Measurements from ENCODE around the gene FBXL16. TPM values are rescaled to one million over a fixed set of nuclear protein-coding genes. Genes with fewer than 3 reads are reported as not detected.

FBXL16 gene
- total and polyA plus RNA-seq, 2 experiments from 2014 or later, result 0.07 to 0.28 TPM

DNA sequence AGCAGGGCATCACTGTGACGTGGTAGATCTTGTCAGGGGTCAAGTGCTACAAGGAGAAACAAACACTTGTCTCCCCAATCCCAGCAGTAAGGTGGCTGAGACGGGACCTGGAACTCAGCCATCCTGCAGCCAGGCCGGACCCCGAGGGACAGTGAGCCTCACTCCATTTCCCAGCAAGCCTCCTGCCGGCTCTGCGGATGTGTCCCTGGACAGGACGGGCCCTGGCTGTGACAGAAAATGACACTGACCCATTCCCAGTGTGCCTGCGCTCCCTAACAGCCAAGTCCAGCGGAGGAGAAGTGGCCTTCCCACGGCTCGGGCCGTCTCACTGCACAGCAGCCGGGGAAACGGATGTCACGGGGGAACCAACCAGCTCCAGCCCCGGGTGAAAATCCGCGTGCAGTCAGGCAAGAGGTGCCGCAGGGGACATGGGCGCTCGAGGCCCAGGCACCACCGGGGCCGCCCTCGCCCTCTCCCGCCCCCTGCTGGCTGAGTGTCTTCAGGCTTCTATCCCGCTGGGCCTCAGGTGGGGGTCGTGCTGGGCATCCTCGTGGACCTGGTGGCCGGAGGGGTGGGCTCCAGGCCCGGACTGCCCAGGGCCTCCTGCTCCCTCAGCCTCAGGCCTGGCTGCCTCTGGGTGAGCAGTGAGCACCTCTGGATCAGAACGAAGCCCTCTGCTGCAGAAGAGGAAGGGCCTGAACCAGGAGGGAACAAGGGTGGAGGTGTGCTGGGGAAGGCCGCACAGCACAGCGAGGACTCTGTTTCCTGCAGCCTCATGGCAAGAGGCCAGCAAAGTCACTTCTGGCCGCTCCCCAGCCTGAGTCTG lies 28.0 kb upstream of the FBXL16 start:
- no peak overlapping the region for H3K4me2 ChIP-seq
- no peaks in the 10 kb centered on the region for H4K20me1 ChIP-seq (ENCODE audit: insufficient read depth, poor library complexity, severe bottlenecking)
- H3K9me3 ChIP-seq (ENCODE audit: low read depth), result no peaks in the 10 kb centered on the region
- H3K9me2 ChIP-seq (replicated peaks; ENCODE audit: insufficient read depth), result no peaks in the 10 kb centered on the region
- no peaks in the 10 kb centered on the region for H3K36me3 ChIP-seq (replicated peaks; ENCODE audit: insufficient read depth, low read depth)
- no peak overlapping the region for H3K4me3 ChIP-seq
- H2AFZ ChIP-seq, result no peak overlapping the region
- no peak overlapping the region for H3K27ac ChIP-seq
- peaks cover 3% of the 10 kb centered on the region for H3K4me1 ChIP-seq (ENCODE audit: insufficient read depth)
- TF ChIP-seq CTCF (IDR thresholded peaks at IDR 0.05; ENCODE audit: poor library complexity) (peak; percentile 11), EZH2phosphoT487 (IDR thresholded peaks at IDR 0.05; ENCODE audit: low read depth, severe bottlenecking, unreplicated experiment) (no peak), EZH2 (IDR thresholded peaks at IDR 0.05; ENCODE audit: borderline replicate concordance) (no peak)
- no peaks in the 10 kb centered on the region for H3K27me3 ChIP-seq
- no peaks in the 10 kb centered on the region for H3K79me2 ChIP-seq
- DNase-seq (ENCODE audit: low spot score), result no peak
- 93% methylated on average over 33 of the region's 34 CpGs for WGBS (ENCODE audit: low lambda C conversion rate, missing lambda C conversion rate)

DNA sequence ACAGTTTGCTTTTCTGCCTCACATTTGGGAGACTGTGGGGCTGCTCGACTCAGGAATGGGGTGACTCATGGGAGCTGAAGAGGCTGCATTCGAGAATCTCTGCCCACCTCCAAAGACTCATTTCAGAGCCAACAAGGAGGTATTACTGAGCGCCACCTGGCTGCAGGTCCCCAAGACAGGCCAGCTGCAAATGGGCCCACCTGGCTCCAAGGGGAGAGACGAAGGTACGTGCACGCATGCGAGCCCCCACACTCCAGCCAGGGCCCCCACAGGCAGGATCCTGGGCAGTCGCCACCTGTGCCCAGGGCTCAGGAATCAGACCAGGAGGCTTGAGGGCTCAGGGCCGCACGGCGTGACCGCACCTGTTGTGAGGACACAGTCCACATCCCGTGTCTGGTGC lies 27.3 kb upstream of the FBXL16 start:
- no peak overlapping the region for H3K4me3 ChIP-seq
- no peak overlapping the region for H2AFZ ChIP-seq
- no peaks in the 10 kb centered on the region for H3K9me3 ChIP-seq (ENCODE audit: low read depth)
- no peak overlapping the region for H3K27ac ChIP-seq
- no peaks in the 10 kb centered on the region for H4K20me1 ChIP-seq (ENCODE audit: insufficient read depth, poor library complexity, severe bottlenecking)
- no peaks in the 10 kb centered on the region for H3K9me2 ChIP-seq (replicated peaks; ENCODE audit: insufficient read depth)
- H3K79me2 ChIP-seq, result no peaks in the 10 kb centered on the region
- no peaks in the 10 kb centered on the region for H3K36me3 ChIP-seq (replicated peaks; ENCODE audit: insufficient read depth, low read depth)
- peaks cover 8% of the 10 kb centered on the region for H3K4me1 ChIP-seq (ENCODE audit: insufficient read depth)
- TF ChIP-seq CTCF (IDR thresholded peaks at IDR 0.05; ENCODE audit: poor library complexity), result no peak
- TF ChIP-seq EZH2 (IDR thresholded peaks at IDR 0.05; ENCODE audit: borderline replicate concordance), result no peak
- no peak for TF ChIP-seq EZH2phosphoT487 (IDR thresholded peaks at IDR 0.05; ENCODE audit: low read depth, severe bottlenecking, unreplicated experiment)
- H3K4me2 ChIP-seq, result no peak overlapping the region
- no peak for DNase-seq (ENCODE audit: low spot score)
- WGBS (ENCODE audit: low lambda C conversion rate, missing lambda C conversion rate), result 88% methylated on average over 13 of the region's 13 CpGs
- no peaks in the 10 kb centered on the region for H3K27me3 ChIP-seq

- DNase-seq (ENCODE audit: low spot score), result no peak
- WGBS (ENCODE audit: low lambda C conversion rate, missing lambda C conversion rate), result 94% methylated on average over 12 of the region's 12 CpGs
- Histone ChIP-seq H3K79me2 (no peaks in the 10 kb centered on the region), H3K4me1 (ENCODE audit: insufficient read depth) (peaks cover 14% of the 10 kb centered on the region), H3K27ac (no peak overlapping the region), H3K27me3 (peaks cover under 1% of the 10 kb centered on the region), H4K20me1 (ENCODE audit: insufficient read depth, poor library complexity, severe bottlenecking) (no peaks in the 10 kb centered on the region), H3K4me3 (no peak overlapping the region), H3K9me2 (replicated peaks; ENCODE audit: insufficient read depth) (no peaks in the 10 kb centered on the region), H3K9me3 (ENCODE audit: low read depth) (no peaks in the 10 kb centered on the region), H3K36me3 (replicated peaks; ENCODE audit: insufficient read depth, low read depth) (no peaks in the 10 kb centered on the region), H3K4me2 (no peak overlapping the region), H2AFZ (no peak overlapping the region)
- TF ChIP-seq EZH2phosphoT487 (IDR thresholded peaks at IDR 0.05; ENCODE audit: low read depth, severe bottlenecking, unreplicated experiment), result no peak
- TF ChIP-seq EZH2 (IDR thresholded peaks at IDR 0.05; ENCODE audit: borderline replicate concordance), result no peak
- TF ChIP-seq CTCF (IDR thresholded peaks at IDR 0.05; ENCODE audit: poor library complexity), result no peak
These were observed 26.7 kb upstream of the FBXL16 start for GRCh38 chr16:732332-732731.
